K562 (cell line): ENCODE results near the gene SLC4A4. TPM values are rescaled to one million over a fixed set of nuclear protein-coding genes. Genes with fewer than 3 reads are reported as not detected.

Experiments used
- ATF2 ChIP-seq: sonication (generic); formaldehyde crosslinking; IDR thresholded peaks from 2 replicates; pipeline ENCODE4 v1.8.1; 2022; ENCODE audit warnings: missing genetic modification reagents
- CTCF ChIP-seq, 3 experiments: IDR thresholded peaks in 2 of 3; conservative IDR thresholded peaks in 1 of 3; 2 replicates each; pipeline ENCODE4 v1.5.1; 2011 to 2012; ENCODE audit warnings: low read length in 3 of 3, mild to moderate bottlenecking in 3 of 3, control low read depth in 2 of 3, improper control_type of control experiment in 1 of 3, inconsistent platforms in 1 of 3, low read depth in 1 of 3, mixed read lengths in 1 of 3, moderate library complexity in 1 of 3; ENCODE audit not compliant: insufficient read depth in 2 of 3
- E2F8 ChIP-seq: fragments of 450-650 bp; IDR thresholded peaks from 2 replicates; pipeline ENCODE4 v1.7.1; 2018; ENCODE audit warnings: mild to moderate bottlenecking, low read depth; ENCODE audit not compliant: partially characterized antibody
- ERF ChIP-seq: fragments of 450-650 bp; formaldehyde crosslinking; IDR thresholded peaks from 2 replicates; pipeline ENCODE4 v1.4.0; 2020; ENCODE audit warnings: mild to moderate bottlenecking, mixed read lengths
- FOXM1 ChIP-seq, 2 experiments: fragments of 450-650 bp in 1 of 2; sonication (generic) in 1 of 2; formaldehyde crosslinking in 1 of 2; IDR thresholded peaks; 2 replicates each; pipeline versions ENCODE4 v1.6.1 to v1.9.0; 2017 to 2022; ENCODE audit warnings: low read depth in 2 of 2, mild to moderate bottlenecking in 2 of 2, missing genetic modification reagents in 1 of 2, moderate library complexity in 1 of 2
- HINFP ChIP-seq: fragments of 450-650 bp; conservative IDR thresholded peaks from 2 replicates; pipeline ENCODE4 v1.6.1; 2016; ENCODE audit warnings: missing genetic modification characterization, low read depth, mild to moderate bottlenecking, control low read depth, missing compliant biosample characterization
- PHB ChIP-seq: fragments of 250-450 bp; sonication (Bioruptor Pico); IDR thresholded peaks from 2 replicates; pipeline ENCODE4 v1.5.0; 2021
- PRPF4 ChIP-seq: fragments of 200-400 bp; formaldehyde crosslinking; IDR thresholded peaks from one replicate; pipeline ENCODE4 v1.6.1; 2017; ENCODE audit warnings: low read length, low read depth, mild to moderate bottlenecking; ENCODE audit not compliant: insufficient read depth, poor library complexity, severe bottlenecking
- SMARCA5 ChIP-seq: fragments of 450-650 bp; IDR thresholded peaks from 2 replicates; pipeline ENCODE4 v1.6.1; 2016
- SP2 ChIP-seq: IDR thresholded peaks from 2 replicates; pipeline ENCODE4 v1.6.1; 2011; ENCODE audit warnings: mild to moderate bottlenecking, low read depth, low read length, moderate library complexity; ENCODE audit not compliant: poor library complexity, severe bottlenecking; ENCODE audit errors: extremely low read depth
- ZNF354B ChIP-seq: fragments of 250-450 bp; sonication (Bioruptor Pico); IDR thresholded peaks from 2 replicates; pipeline ENCODE4 v1.4.0; 2020
- ZNF609 ChIP-seq: sonication (generic); formaldehyde crosslinking; IDR thresholded peaks from 2 replicates; pipeline ENCODE4 v1.8.1; 2023; ENCODE audit warnings: missing genetic modification reagents, mild to moderate bottlenecking, borderline replicate concordance
- polyA plus RNA-seq, 8 experiments: library from polyadenylated mRNA; depleted of rRNA in 4 of 8; stranded (reverse) in 5 of 8; unstranded in 3 of 8; fragments of >200 nt; fragmentation: Nextera tagmentation in 2 of 8; fragmentation: Illumina TruSeq in 1 of 8; extraction: Ambion mirVana in 2 of 8; extraction: Trizol in 1 of 8; gene quantifications; 2 replicates each; pipeline versions ENCODE4 v1.2.1 to v1.2.3, GENCODE V29; 2011 to 2014; ENCODE audit warnings: inconsistent platforms in 1 of 8, missing spikeins in 1 of 8
- total RNA-seq, 7 experiments: library from RNA; depleted of rRNA in 6 of 7; stranded (reverse); fragments of >200 nt in 6 of 7; fragmentation: Illumina TruSeq in 2 of 7; extraction: Trizol in 2 of 7; gene quantifications; 2 replicates each; pipeline versions ENCODE4 v1.2.1 to v1.2.3, GENCODE V29; 2011 to 2021; ENCODE audit warnings: low replicate concordance in 1 of 7

The SLC4A4 gene
- total and polyA plus RNA-seq, 9 of the 15 experiments (the other 6 are each of a cell fraction or from before 2014, with no cell fraction given) = 0.01 to 0.18 (median 0.07) TPM; not detected in 2

DNA sequence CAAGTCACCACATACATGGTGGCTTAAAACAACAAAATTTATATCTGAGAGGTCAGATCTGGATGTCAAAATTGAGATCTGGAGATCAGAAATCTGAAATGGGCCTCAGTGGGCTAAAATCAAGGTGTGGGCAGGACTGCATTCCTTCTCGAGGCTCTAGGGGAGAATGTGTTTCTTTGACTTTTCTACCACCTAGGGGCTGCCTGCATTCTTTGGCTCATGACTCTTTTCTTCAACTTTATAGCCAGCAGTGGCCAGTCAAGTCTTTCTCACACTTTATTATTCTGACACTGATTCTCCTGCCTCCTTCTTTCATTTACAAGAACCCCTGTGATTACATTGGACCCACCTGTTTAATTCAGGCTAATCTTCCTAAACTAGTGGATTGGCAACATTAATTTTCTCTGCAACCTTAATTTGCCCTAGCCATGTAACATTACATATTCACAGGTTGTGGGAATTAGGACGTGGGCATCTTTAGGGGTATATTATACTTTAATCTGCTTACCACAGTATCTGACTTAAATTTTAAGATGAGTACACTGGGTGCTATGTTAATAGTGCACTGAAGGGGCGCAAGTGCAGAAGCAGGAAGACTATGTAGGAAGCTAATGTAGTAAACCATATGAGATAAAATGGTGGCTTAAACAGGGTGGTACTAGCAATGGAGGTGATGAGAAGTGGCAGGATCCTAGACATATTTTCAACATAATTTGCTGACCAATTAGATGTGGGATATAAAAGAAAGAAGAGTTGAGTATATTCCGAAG is 188.0 kb downstream of the SLC4A4 start (continued):
- TF ChIP-seq ZNF609 (no peak), ZNF354B (CRISPR knock-in tag) (no peak), E2F8 (no peak), FOXM1 (IDR thresholded peaks at IDR 0.05; ENCODE audit: low read depth) (no peak), FOXM1 (CRISPR knock-in tag; IDR thresholded peaks at IDR 0.05; ENCODE audit: low read depth) (no peak), SP2 (no peak), ERF (CRISPR knock-in tag) (no peak), PRPF4 (no peak), HINFP (no peak), CTCF (IDR thresholded peaks at IDR 0.05 in 2 of 3, conservative IDR thresholded peaks at IDR 0.05 in 1 of 3; ENCODE audit: insufficient read depth in 2 of 3, low read depth in 1 of 3, low read length in 3 of 3) (peak in 2 of 3 experiments; percentile 11 to 28; a peak in 2 of 6 replicates), ATF2 (CRISPR knock-in tag) (no peak), PHB (CRISPR knock-in tag) (no peak), SMARCA5 (no peak)
